HG02623 (cell line): ENCODE results near the gene MATN4.
"Not testable (repeated sequence)": the region's sequence is repeated elsewhere in the genome, so short reads cannot be mapped to it uniquely, and the experiment has no call there.

Source experiments
- ATAC-seq: cut with Tn5 transposase; IDR thresholded peaks from one replicate; pipeline ENCODE4 v1.9.1; 2021; ENCODE audit warnings: moderate library complexity; ENCODE audit not compliant: unreplicated experiment

MATN4 gene, protein sequence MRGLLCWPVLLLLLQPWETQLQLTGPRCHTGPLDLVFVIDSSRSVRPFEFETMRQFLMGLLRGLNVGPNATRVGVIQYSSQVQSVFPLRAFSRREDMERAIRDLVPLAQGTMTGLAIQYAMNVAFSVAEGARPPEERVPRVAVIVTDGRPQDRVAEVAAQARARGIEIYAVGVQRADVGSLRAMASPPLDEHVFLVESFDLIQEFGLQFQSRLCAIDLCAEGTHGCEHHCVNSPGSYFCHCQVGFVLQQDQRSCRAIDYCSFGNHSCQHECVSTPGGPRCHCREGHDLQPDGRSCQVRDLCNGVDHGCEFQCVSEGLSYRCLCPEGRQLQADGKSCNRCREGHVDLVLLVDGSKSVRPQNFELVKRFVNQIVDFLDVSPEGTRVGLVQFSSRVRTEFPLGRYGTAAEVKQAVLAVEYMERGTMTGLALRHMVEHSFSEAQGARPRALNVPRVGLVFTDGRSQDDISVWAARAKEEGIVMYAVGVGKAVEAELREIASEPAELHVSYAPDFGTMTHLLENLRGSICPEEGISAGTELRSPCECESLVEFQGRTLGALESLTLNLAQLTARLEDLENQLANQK

DNA sequence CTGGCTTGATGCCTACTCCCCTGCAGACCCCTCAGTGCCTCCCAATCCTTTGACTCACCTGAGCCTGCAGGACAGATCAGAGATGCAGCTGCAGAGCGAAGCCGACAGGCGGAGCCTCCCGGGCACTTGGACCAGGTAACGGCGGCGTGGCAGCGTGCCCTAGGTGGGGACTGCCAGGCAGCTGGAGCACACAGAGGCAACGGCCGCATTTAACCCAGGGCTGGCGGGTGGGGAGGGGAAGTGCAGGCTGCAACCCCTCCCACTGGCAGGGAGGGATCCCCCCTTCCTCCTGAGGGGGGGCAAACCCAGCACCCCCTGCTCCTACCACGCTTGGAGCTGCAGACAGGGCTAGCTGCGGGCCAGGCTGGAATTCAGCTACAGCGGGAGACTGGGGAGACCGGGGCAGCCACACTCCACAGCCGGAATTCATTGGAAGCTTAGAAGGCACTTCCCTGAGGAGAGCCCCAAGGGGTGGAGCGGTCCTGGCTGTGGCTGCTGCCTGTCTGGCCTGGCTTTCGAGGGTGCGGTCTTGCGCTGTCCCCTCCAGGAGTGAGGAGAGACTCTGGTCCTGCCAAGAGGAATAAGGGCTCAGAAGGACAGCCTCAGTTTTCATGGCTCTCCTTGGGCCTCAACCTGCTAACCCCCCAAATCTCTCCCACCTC is at the start of gene MATN4:
TSS of gene MATN4 (minus strand) at position 183 of the 662 bp plus-strand sequence. CDS start 2,717 bp downstream, outside the sequence.
- ATAC-seq: no peak

GRCh38 chr20:45355209-45356084 is 47.3 kb upstream of the MATN4 start:
- no peak for ATAC-seq

GRCh38 chr20:45354423-45355208 is 46.5 kb upstream of the MATN4 start:
- no peak for ATAC-seq

DNA sequence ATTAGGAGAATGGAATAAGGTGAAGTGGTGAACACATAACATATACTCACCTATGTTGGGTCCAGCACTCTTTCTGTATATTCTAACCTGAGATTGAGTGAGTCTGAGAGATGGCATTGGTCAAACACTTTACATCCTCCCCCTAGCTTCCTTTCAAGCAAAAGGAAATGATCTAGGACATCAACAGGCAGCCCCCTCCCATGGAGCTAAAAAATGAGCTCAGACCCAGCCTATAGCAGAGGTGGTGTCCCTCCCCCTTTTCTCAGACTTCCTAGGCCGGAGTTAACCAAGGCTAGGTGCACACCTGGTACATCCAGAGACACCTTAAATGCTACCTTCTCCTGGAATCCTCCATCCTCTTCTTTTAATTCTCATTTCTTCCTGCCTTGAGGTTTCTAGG is 45.6 kb upstream of the MATN4 start:
- no peak for ATAC-seq

- ATAC-seq: no peak
These were observed 44.6 kb upstream of the MATN4 start for GRCh38 chr20:45352729-45353128.

DNA sequence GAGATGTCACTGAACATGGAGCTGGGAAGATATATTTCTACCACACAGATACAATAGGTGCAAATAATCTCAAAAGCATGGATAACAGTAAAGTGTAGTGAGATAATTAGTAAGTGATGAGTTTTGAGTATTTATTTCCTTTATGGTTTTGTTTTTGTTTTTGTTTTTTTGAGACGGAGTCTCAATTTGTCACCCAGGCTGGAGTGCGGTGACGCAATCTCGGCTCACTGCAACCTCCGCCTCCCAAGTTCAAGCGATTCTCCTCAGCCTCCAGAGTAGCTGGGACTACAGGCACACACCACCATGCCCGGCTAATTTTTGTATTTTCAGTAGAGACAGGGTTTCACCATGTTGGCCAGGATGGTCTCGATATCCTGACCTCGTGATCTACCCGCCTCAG is 42.7 kb upstream of the MATN4 start:
- not testable (repeated sequence) for ATAC-seq

DNA sequence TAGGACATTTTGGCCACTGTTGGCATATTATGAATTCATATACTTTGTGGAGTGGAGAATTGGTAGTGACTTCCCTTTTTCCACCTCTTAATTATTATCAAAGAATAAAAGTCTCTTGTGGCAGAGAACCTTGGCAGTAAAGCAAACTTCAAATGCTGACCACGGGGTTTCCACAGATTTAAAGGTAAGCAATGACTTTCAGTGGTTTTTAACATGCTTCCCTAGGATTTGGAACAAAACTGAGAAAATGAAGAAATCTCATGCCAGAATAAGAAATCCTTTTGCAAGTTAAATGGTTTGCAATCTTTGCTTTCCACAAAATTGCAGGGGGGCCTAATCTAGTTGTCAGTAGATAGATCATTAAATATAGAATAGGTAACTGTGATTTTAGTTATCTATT is 42.1 kb upstream of the MATN4 start:
- no peak for ATAC-seq

- no peak for ATAC-seq
These were observed 40.1 kb upstream of the MATN4 start, which contains the start of gene SDC4 for GRCh38 chr20:45347936-45348778. Gene SDC4 (minus strand): TSS chr20:45348424. CDS start chr20:45348384, 40 bp downstream.

GRCh38 chr20:45347297-45347935 is 39.3 kb upstream of the MATN4 start:
- ATAC-seq: no peak

- no peak for ATAC-seq
These were observed 38.8 kb upstream of the MATN4 start for GRCh38 chr20:45346851-45347250.

DNA sequence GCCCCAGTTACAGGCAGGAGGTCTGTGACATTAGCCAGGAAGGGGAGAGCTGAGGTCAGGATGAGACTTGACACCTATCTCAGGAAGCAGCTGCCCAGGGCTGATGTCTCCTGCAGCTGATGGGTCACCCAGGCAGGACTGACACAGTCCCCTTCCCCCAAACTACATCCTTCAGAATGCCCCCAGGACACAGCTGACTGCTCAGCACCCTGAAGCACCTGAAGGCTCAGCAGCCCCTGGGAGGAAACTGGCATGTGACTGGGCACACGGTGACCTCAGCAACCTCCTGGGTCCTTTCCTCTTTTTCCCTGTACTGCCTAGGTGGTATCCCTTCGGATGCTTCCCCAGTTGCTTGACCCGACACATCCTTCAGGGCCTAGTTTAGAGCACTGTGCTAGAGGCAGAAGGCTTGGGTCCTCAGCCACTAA is 38.2 kb upstream of the MATN4 start:
- no peak for ATAC-seq

DNA sequence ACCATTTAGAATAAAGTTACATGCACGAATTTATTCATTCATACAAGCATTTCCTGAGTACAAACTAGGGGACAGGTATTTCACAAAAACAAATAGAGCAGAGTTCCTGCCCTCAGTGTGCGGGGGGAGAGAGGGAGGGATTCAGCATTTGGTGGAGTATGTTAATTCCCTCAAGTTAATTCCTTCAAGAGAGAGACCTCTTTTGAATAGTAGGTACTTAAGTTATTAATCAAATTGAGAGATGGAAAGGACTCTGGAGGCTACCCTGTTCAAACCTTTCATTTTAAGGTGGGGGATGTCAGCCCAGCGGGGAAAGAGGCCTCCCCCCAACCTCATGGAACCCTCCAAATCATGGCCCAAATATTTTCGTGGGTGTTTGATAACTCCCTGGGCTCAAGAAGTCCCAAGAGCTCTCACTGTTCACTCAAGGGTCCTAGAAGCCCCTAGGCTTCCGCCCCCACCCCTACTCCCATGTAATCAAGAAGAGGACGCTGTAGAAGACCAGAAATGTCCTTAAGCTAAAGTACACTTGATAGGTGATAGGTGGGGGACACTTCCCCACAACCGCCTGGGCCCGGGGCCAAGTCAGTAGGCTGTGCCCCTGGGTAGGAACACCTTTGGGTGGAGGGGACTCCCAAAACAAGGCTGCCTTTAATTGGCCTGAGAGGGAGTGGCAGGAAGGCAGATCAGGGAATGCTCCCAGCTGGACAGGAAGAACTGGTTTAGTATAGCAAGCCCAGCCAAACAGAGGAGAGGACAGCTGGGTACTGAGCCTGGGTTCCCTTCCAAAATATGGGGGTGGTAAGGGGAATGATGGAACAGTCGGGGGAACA is 37.2 kb upstream of the MATN4 start:
- ATAC-seq: no peak

GRCh38 chr20:45344168-45344860 is 36.2 kb upstream of the MATN4 start:
- ATAC-seq: no peak

- no peak for ATAC-seq
These were observed 35.6 kb upstream of the MATN4 start for GRCh38 chr20:45343532-45344167.

DNA sequence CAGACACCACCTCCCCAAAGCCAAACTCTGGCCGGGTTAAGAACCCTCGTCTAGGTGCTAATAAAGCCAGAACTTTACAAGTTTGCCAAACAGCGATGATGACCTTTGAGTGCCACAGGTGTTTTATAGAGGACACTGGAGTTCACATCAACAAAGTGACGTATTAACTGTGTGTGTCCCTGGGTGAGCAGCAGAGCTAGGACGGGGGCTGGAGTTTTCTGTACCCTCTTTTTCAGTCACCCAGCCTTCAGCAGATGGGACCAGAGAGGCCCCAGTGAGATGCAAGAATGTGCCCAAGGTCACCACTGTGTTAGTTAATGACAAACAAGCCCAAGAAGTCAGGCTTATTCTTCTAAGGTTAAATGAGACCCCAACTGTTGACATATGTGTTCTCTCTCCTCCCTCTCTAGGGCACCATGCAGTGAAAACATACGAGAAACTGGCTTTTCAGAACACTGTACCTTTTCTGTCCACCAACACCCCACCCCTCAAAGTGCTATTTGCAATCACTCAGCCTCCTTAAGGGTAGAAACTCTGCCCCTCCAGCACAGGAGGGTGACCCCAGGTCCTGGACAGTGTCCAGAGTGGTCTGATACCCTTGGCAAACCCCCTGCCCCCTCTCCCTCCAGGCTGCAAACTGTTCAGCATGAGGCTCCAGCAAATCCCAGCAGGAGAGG is 34.9 kb upstream of the MATN4 start:
- ATAC-seq: no peak
